Ishikawa (cell line): Measurements from ENCODE around the gene GRIN2A.

Experiments used
- CEBPB ChIP-seq: IDR thresholded peaks from 2 replicates; pipeline ENCODE4 v1.6.1; 2012
- CREB1 ChIP-seq: IDR thresholded peaks from 2 replicates; pipeline ENCODE4 v1.6.1; 2012; ENCODE audit warnings: low read depth
- EGR1 ChIP-seq: IDR thresholded peaks from 2 replicates; pipeline ENCODE4 v1.6.1; 2012
- EP300 ChIP-seq: IDR thresholded peaks from 2 replicates; pipeline ENCODE4 v1.6.1; 2012; ENCODE audit warnings: borderline replicate concordance
- FOXM1 ChIP-seq: IDR thresholded peaks from 2 replicates; pipeline ENCODE4 v1.6.1; 2012; ENCODE audit warnings: low read depth, borderline replicate concordance
- MAX ChIP-seq: IDR thresholded peaks from 2 replicates; pipeline ENCODE4 v1.6.1; 2012
- NFIC ChIP-seq: IDR thresholded peaks from 2 replicates; pipeline ENCODE4 v1.6.1; 2012
- RAD21 ChIP-seq: IDR thresholded peaks from 2 replicates; pipeline ENCODE4 v1.6.1; 2012; ENCODE audit warnings: low read depth
- TAF1 ChIP-seq: IDR thresholded peaks from 2 replicates; pipeline ENCODE4 v1.6.1; 2012; ENCODE audit warnings: low read depth, mild to moderate bottlenecking
- TCF12 ChIP-seq: IDR thresholded peaks from 2 replicates; pipeline ENCODE4 v1.6.1; 2012; ENCODE audit warnings: low read depth
- TEAD4 ChIP-seq: IDR thresholded peaks from 2 replicates; pipeline ENCODE4 v1.6.1; 2012
- YY1 ChIP-seq: IDR thresholded peaks from 2 replicates; pipeline ENCODE4 v1.6.1; 2012; ENCODE audit warnings: low read depth
- ZBTB7A ChIP-seq: IDR thresholded peaks from 2 replicates; pipeline ENCODE4 v1.6.1; 2012; ENCODE audit warnings: low read depth
- TF ChIP-seq, protein P1 (sequence below): IDR thresholded peaks from 2 replicates; pipeline ENCODE4 v1.6.1; 2012; ENCODE audit warnings: low read depth, mild to moderate bottlenecking
- TF ChIP-seq, protein P2 (sequence below): IDR thresholded peaks from 2 replicates; pipeline ENCODE4 v1.6.1; 2012

The GRIN2A gene

GRCh38 chr16:10189861-10190390, 7.7 kb upstream of the GRIN2A start:
- no peak for TF ChIP-seq NFIC
- no peak for TF ChIP-seq TEAD4
- no peak for TF ChIP-seq CREB1
- no peak for TF ChIP-seq RAD21
- no peak for TF ChIP-seq YY1
- no peak for TF ChIP-seq TCF12
- TF ChIP-seq, protein P1, sequence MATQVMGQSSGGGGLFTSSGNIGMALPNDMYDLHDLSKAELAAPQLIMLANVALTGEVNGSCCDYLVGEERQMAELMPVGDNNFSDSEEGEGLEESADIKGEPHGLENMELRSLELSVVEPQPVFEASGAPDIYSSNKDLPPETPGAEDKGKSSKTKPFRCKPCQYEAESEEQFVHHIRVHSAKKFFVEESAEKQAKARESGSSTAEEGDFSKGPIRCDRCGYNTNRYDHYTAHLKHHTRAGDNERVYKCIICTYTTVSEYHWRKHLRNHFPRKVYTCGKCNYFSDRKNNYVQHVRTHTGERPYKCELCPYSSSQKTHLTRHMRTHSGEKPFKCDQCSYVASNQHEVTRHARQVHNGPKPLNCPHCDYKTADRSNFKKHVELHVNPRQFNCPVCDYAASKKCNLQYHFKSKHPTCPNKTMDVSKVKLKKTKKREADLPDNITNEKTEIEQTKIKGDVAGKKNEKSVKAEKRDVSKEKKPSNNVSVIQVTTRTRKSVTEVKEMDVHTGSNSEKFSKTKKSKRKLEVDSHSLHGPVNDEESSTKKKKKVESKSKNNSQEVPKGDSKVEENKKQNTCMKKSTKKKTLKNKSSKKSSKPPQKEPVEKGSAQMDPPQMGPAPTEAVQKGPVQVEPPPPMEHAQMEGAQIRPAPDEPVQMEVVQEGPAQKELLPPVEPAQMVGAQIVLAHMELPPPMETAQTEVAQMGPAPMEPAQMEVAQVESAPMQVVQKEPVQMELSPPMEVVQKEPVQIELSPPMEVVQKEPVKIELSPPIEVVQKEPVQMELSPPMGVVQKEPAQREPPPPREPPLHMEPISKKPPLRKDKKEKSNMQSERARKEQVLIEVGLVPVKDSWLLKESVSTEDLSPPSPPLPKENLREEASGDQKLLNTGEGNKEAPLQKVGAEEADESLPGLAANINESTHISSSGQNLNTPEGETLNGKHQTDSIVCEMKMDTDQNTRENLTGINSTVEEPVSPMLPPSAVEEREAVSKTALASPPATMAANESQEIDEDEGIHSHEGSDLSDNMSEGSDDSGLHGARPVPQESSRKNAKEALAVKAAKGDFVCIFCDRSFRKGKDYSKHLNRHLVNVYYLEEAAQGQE = no peak
- TF ChIP-seq FOXM1 = no peak
- TF ChIP-seq MAX = no peak
- TF ChIP-seq EGR1 = no peak
- no peak for TF ChIP-seq EP300
- TF ChIP-seq TAF1 = no peak
- TF ChIP-seq, protein P2, sequence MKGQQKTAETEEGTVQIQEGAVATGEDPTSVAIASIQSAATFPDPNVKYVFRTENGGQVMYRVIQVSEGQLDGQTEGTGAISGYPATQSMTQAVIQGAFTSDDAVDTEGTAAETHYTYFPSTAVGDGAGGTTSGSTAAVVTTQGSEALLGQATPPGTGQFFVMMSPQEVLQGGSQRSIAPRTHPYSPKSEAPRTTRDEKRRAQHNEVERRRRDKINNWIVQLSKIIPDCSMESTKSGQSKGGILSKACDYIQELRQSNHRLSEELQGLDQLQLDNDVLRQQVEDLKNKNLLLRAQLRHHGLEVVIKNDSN = no peak
- no peak for TF ChIP-seq CEBPB
- TF ChIP-seq ZBTB7A = no peak

DNA sequence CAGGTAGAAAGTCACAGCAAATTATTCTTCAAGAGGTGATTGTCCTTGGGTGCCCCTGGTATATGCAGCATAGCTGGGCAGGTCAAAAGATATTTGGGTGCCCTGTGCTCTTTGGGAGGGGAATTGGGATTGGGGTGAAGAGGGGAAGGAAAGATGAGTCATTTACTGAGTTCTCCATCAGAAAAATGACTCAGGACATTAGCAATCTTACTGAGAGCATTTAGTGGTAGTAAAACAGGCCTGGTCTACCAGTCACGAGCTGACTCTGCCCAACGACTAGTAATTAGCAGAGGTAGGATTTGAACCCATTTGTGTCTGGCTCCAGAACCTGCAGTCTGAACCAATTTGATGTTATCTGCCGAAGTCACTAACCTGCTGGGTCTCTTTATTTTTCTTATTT, 6.0 kb upstream of the GRIN2A start:
- TF ChIP-seq MAX = no peak
- TF ChIP-seq EP300 = no peak
- TF ChIP-seq TCF12 = no peak
- no peak for TF ChIP-seq ZBTB7A
- TF ChIP-seq, protein P2 = no peak
- no peak for TF ChIP-seq EGR1
- no peak for TF ChIP-seq TAF1

GRCh38 chr16:10181196-10182162, 749 bp downstream of the GRIN2A start:
- TF ChIP-seq NFIC (no peak), RAD21 (peak; percentile 74), FOXM1 (no peak), YY1 (no peak), ZBTB7A (no peak)

DNA sequence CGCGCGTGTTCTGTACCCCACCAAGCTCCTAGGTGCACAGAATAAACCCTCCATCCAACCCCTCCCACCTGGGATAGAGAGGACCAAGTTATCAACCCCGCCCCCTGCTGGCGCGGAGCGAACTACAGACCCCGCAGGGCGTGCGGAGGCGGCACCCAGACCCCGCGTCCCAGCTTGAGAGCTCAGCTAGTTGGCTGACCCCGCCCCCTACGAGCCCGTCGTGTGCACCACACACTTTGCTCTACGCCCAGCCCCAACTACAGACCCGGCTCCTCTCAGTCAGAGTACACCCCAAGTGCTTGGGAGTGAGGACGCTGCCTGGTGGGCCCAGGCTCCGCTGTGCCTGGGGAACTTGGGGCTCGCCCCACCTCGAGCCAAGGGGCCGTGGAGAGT, 1.5 kb downstream of the GRIN2A start:
- TF ChIP-seq, protein P2 = no peak
- TF ChIP-seq EGR1 = no peak
- TF ChIP-seq, protein P1 = no peak
- no peak for TF ChIP-seq TAF1
- TF ChIP-seq NFIC = no peak

DNA sequence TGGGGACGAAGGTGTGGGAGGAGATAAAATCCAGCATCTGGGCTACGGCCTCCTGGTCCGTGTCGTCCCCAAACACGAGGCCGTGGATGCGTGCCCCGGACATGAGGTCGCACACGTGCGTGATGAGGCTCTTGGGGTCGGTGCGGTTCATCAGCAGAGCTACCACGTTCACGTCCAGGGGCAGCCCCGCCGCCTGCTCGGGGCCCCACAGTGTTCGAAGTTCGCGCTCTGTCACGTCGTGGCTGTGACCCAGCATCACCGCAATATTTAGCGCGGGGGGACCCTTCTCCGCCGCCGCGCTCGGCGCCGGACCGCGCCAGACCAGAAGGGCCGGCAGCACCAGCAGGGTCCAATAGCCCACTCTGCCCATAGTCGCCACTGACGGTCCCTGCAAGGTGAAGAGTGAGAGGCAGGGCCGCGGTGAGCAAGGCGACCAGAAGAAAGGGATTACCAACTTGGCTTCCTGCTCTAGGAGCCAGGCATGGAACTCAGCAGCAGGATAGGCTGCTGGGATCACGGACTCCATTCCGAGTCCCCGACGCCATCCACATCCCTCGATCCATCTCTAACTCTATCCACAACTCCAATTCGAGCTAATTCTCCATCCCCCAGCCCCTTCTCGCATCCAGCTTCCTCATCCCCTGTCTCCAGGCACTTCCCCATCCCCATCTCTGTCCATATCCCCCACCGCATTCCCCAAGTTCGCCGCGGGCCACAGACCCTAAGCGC, 2.0 kb downstream of the GRIN2A start:
- TF ChIP-seq CEBPB (no peak), TCF12 (no peak), MAX (no peak), RAD21 (no peak), TAF1 (no peak), NFIC (no peak), ZBTB7A (no peak), FOXM1 (no peak), EGR1 (no peak), CREB1 (no peak), TEAD4 (no peak), YY1 (no peak), EP300 (no peak)
- TF ChIP-seq, protein P1 = no peak
- TF ChIP-seq, protein P2 = no peak
